Nephron (organoid): ENCODE results near the gene TNIK.

Experiments used
- H3K27ac Mint-ChIP-seq, 3 experiments: 2 replicates each; pipeline ENCODE4 v1.8.0; 2020; ENCODE audit warnings: mixed read lengths in 3 of 3, mild to moderate bottlenecking in 2 of 3, moderate library complexity in 1 of 3
- H3K27me3 Mint-ChIP-seq: 2 replicates; pipeline ENCODE4 v1.8.0; 2021; ENCODE audit warnings: low read depth, mild to moderate bottlenecking, moderate library complexity, mixed read lengths
- H3K36me3 Mint-ChIP-seq: 2 replicates; pipeline ENCODE4 v1.8.0; 2020; ENCODE audit warnings: low read depth, mixed read lengths
- H3K4me1 Mint-ChIP-seq: 2 replicates; pipeline ENCODE4 v1.8.0; 2020; ENCODE audit warnings: mixed read lengths
- H3K4me3 Mint-ChIP-seq, 3 experiments: 2 replicates each; pipeline ENCODE4 v1.8.0; 2020; ENCODE audit warnings: mild to moderate bottlenecking in 3 of 3, mixed read lengths in 3 of 3, moderate library complexity in 2 of 3
- H3K9me3 Mint-ChIP-seq: 2 replicates; pipeline ENCODE4 v1.8.0; 2020; ENCODE audit warnings: mixed read lengths
- CTCF ChIP-seq, 3 experiments: fragments of 200-600 bp; sonication (generic); IDR thresholded peaks; one replicate each; pipeline ENCODE4 v1.5.0; 2021; ENCODE audit warnings: antibody characterized with exemption in 3 of 3; ENCODE audit not compliant: unreplicated experiment in 3 of 3

Gene TNIK

GRCh38 chr3:171327441-171328174 lies 132.6 kb downstream of the TNIK start:
- no peaks in the 10 kb centered on the region for H3K27me3 Mint-ChIP-seq
- no peaks in the 10 kb centered on the region for H3K9me3 Mint-ChIP-seq
- peaks cover 43% of the 10 kb centered on the region for H3K4me1 Mint-ChIP-seq
- H3K27ac Mint-ChIP-seq: no peak overlapping the region
- no peaks in the 10 kb centered on the region for H3K36me3 Mint-ChIP-seq
- no peak overlapping the region for H3K4me3 Mint-ChIP-seq
- no peak for TF ChIP-seq CTCF (IDR thresholded peaks at IDR 0.05; ENCODE audit: unreplicated experiment in 3 of 3)

- peak overlapping the region in 1 of 3 experiments; percentile 27 for H3K27ac Mint-ChIP-seq
- no peaks in the 10 kb centered on the region for H3K27me3 Mint-ChIP-seq
- peaks cover 50% of the 10 kb centered on the region for H3K4me1 Mint-ChIP-seq
- H3K36me3 Mint-ChIP-seq: no peaks in the 10 kb centered on the region
- H3K4me3 Mint-ChIP-seq: no peak overlapping the region
- TF ChIP-seq CTCF (IDR thresholded peaks at IDR 0.05; ENCODE audit: unreplicated experiment in 3 of 3): no peak
- H3K9me3 Mint-ChIP-seq: no peaks in the 10 kb centered on the region
Observed at GRCh38 chr3:171326717-171327440, 133.3 kb downstream of the TNIK start.

GRCh38 chr3:171323938-171324536 lies 136.2 kb downstream of the TNIK start:
- H3K27ac Mint-ChIP-seq: peak overlapping the region; percentile 76 to 90 (median 89)
- no peaks in the 10 kb centered on the region for H3K9me3 Mint-ChIP-seq
- no peak for TF ChIP-seq CTCF (IDR thresholded peaks at IDR 0.05; ENCODE audit: unreplicated experiment in 3 of 3)
- no peaks in the 10 kb centered on the region for H3K36me3 Mint-ChIP-seq
- peak overlapping the region in 2 of 3 experiments; percentile 13 to 60 for H3K4me3 Mint-ChIP-seq
- H3K4me1 Mint-ChIP-seq: peaks cover 60% of the 10 kb centered on the region
- peaks cover 3% of the 10 kb centered on the region for H3K27me3 Mint-ChIP-seq

GRCh38 chr3:171321559-171322360 lies 138.4 kb downstream of the TNIK start:
- no peaks in the 10 kb centered on the region for H3K9me3 Mint-ChIP-seq
- no peak for TF ChIP-seq CTCF (IDR thresholded peaks at IDR 0.05; ENCODE audit: unreplicated experiment in 3 of 3)
- H3K27ac Mint-ChIP-seq: peak overlapping the region; percentile 48 to 89 (median 73)
- H3K27me3 Mint-ChIP-seq: peaks cover 3% of the 10 kb centered on the region
- H3K4me1 Mint-ChIP-seq: peaks cover 52% of the 10 kb centered on the region
- no peaks in the 10 kb centered on the region for H3K36me3 Mint-ChIP-seq
- H3K4me3 Mint-ChIP-seq: peak overlapping the region in 1 of 3 experiments; percentile 2

- H3K36me3 Mint-ChIP-seq: no peaks in the 10 kb centered on the region
- H3K27me3 Mint-ChIP-seq: peaks cover 3% of the 10 kb centered on the region
- peaks cover 51% of the 10 kb centered on the region for H3K4me1 Mint-ChIP-seq
- H3K9me3 Mint-ChIP-seq: no peaks in the 10 kb centered on the region
- peak overlapping the region in 1 of 3 experiments; percentile 71 for H3K4me3 Mint-ChIP-seq
- peak overlapping the region; percentile 74 to 77 (median 77) for H3K27ac Mint-ChIP-seq
- TF ChIP-seq CTCF (IDR thresholded peaks at IDR 0.05; ENCODE audit: unreplicated experiment in 3 of 3): no peak
Observed at GRCh38 chr3:171320750-171321558, 139.3 kb downstream of the TNIK start.
